Measurements from ENCODE around the gene LRRC28. TPM values are rescaled to one million over a fixed set of nuclear protein-coding genes. Genes with fewer than 3 reads are reported as not detected.

The LRRC28 gene
- total and polyA plus RNA-seq, 3 donors from 2014 or later = 78.9 to 100.0 (median 97.1) TPM

GRCh38 chr15:99210334-99210733, 40.9 kb upstream of the LRRC28 start:
- intact Hi-C loops (cut with DNase I; ENCODE audit: low total_unique reads) = no loop called here

GRCh38 chr15:99211926-99212325, 39.4 kb upstream of the LRRC28 start:
- intact Hi-C loops (cut with DNase I; ENCODE audit: low total_unique reads) = no loop called here
- no peak for DNase-seq
- Histone ChIP-seq H3K36me3 (ENCODE audit: low read depth, missing control alignments) (no peaks in the 10 kb centered on the region), H3K4me3 (no peak overlapping the region), H3K27ac (no peak overlapping the region), H3K27me3 (no peaks in the 10 kb centered on the region), H3K9me3 (no peaks in the 10 kb centered on the region), H3K4me1 (peaks cover 10% of the 10 kb centered on the region)
- 73 to 85% methylated on average over 4 of the region's 4 CpGs for WGBS, 2 donors
- no peak for TF ChIP-seq POLR2A (IDR thresholded peaks at IDR 0.05)
- TF ChIP-seq, protein P1, sequence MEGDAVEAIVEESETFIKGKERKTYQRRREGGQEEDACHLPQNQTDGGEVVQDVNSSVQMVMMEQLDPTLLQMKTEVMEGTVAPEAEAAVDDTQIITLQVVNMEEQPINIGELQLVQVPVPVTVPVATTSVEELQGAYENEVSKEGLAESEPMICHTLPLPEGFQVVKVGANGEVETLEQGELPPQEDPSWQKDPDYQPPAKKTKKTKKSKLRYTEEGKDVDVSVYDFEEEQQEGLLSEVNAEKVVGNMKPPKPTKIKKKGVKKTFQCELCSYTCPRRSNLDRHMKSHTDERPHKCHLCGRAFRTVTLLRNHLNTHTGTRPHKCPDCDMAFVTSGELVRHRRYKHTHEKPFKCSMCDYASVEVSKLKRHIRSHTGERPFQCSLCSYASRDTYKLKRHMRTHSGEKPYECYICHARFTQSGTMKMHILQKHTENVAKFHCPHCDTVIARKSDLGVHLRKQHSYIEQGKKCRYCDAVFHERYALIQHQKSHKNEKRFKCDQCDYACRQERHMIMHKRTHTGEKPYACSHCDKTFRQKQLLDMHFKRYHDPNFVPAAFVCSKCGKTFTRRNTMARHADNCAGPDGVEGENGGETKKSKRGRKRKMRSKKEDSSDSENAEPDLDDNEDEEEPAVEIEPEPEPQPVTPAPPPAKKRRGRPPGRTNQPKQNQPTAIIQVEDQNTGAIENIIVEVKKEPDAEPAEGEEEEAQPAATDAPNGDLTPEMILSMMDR (IDR thresholded peaks at IDR 0.05) = no peak

More at GRCh38 chr15:99210334-99210733, 40.9 kb upstream of the LRRC28 start:
- Histone ChIP-seq H3K36me3 (ENCODE audit: low read depth, missing control alignments) (no peaks in the 10 kb centered on the region), H3K4me1 (peaks cover 10% of the 10 kb centered on the region), H3K27me3 (no peaks in the 10 kb centered on the region), H3K27ac (peak overlapping the region in 1 of 2 donors; percentile 15), H3K4me3 (no peak overlapping the region), H3K9me3 (no peaks in the 10 kb centered on the region)
- peak; percentile 46 for DNase-seq
- no peak for TF ChIP-seq POLR2A (IDR thresholded peaks at IDR 0.05)
- TF ChIP-seq, protein P1 (IDR thresholded peaks at IDR 0.05) = no peak

DNA sequence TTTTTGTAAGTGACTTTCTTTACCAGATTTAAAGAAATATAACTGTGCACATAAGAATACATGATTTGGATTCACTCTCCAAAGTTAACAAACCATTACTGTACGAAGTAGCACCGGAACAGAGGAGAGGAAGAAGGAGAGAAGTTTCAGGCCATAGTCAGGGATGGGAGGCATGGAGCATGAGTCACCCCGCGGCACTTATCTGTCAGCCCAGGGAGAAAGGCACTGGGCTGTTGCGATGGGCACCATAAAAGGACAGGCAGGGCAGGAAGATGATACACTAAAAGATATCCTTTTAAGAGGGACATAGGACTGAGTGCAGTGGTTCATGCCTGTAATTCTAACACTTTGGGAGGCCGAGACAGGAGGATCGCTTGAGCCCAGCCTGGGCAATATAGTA, 38.9 kb upstream of the LRRC28 start:
- Histone ChIP-seq H3K27me3 (no peaks in the 10 kb centered on the region), H3K9me3 (no peaks in the 10 kb centered on the region), H3K27ac (no peak overlapping the region), H3K4me1 (peaks cover 10% of the 10 kb centered on the region), H3K4me3 (no peak overlapping the region), H3K36me3 (ENCODE audit: low read depth, missing control alignments) (no peaks in the 10 kb centered on the region)
- intact Hi-C loops (cut with DNase I; ENCODE audit: low total_unique reads) = no loop called here
- 81 to 84% methylated on average over 7 of the region's 7 CpGs for WGBS, 2 donors
- peak; percentile 49 for DNase-seq
- TF ChIP-seq, protein P1 (IDR thresholded peaks at IDR 0.05) = no peak
- no peak for TF ChIP-seq POLR2A (IDR thresholded peaks at IDR 0.05)

DNA sequence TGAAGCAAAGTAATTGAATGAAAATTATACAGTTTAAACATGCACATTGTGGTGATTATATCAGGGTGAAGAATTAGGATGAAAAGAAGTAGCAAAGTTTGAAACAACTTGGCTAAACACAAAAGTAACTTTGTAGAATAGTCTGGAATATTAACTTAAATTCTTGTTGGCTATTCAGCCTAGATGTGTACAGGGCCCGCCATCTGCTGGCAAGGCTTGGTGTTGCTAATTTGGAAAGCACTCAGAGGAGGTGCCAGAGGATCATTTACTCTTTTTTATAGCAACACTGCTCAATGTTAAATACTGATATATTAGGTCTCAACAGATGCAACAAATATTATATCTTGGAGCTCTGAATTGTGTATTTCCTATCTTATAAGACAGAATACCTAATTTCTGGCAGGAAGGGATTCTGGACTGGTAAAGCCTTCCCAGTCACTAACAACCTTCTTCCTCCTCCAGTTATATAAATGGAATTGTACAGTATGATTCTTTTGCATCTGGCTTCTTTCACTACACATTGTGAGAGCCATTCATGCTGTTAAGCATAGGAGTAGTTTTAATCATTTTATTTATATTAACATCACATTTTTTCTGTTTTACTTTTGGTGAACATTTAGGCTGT, 38.0 kb upstream of the LRRC28 start:
- Histone ChIP-seq H3K27me3 (no peaks in the 10 kb centered on the region), H3K4me3 (no peak overlapping the region), H3K36me3 (ENCODE audit: low read depth, missing control alignments) (no peaks in the 10 kb centered on the region), H3K27ac (no peak overlapping the region), H3K9me3 (no peaks in the 10 kb centered on the region), H3K4me1 (peaks cover 10% of the 10 kb centered on the region)
- intact Hi-C loops (cut with DNase I; ENCODE audit: low total_unique reads) = no loop called here
- peak; percentile 94 for DNase-seq
- TF ChIP-seq, protein P1 (IDR thresholded peaks at IDR 0.05) = peak; percentile 82 to 92 (median 85)
- no peak for TF ChIP-seq POLR2A (IDR thresholded peaks at IDR 0.05)
- WGBS, 2 donors = 21 to 22% methylated on average over 1 of the region's 1 CpG
